HG03575 (cell line): ENCODE data around the gene TKTL1.

Experiments
- ATAC-seq: cut with Tn5 transposase; IDR thresholded peaks from one replicate; pipeline ENCODE4 v1.9.1; 2021; ENCODE audit not compliant: unreplicated experiment, insufficient number of reproducible peaks, low FRiP score; ENCODE audit errors: extremely low read depth

Gene TKTL1

DNA sequence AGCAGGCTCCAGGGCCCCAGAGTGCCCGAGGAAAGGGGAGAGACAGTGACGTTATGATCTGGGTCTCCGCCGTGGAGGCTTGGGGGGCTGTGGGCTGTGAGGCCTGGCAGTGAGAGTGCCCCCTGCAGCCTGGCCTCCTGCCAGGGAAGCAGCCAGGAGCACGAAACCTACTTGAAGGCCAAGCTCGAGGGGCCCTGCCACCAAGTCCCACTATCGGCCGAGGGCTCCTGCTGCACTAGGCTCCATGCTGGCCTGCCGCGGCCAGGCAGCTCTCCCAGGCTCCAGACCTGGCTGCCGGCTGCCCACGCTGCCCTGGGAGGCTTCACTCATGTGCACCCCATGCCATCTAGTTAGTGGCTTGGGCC lies 60.2 kb downstream of the TKTL1 start:
- no peak for ATAC-seq

DNA sequence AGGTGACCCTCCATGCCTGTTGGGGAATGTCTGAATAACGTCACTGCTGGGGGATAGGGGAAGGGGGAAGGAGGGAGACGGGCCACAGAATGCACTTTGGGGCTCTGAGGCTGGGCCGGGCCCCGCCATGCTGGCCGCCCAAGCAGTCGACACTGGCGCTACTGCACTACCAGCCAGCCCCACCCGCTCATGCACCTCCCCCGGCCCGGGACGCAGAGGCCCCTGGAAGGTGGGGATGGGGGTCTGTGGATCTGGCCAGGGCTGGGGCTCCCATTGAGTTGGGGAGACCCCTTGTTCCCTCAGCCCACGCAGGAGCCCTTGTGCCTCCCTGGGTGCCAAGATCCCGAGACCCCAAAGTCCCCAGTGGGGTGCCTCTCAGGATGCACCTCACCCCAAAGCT lies 61.0 kb downstream of the TKTL1 start:
- ATAC-seq: no peak

DNA sequence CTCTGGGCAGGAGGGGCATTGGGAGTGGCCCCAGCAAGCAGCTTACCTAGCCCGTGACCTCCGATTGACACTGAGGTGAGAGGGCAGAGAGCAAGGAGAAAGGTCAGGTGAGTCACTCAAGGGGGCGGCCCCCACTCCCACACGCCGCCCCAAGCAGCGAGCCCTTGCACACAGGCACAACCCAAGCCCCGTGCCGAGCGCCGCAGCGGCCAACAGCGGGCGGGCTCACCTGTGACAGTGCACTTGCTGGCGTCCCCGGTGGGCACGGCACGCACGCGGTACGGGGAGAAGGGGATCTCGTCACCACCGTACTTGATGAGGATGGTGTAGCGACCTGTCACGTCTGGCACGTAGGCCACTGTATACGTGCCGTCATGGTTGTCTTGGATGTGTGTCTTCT lies 61.6 kb downstream of the TKTL1 start:
- no peak for ATAC-seq

DNA sequence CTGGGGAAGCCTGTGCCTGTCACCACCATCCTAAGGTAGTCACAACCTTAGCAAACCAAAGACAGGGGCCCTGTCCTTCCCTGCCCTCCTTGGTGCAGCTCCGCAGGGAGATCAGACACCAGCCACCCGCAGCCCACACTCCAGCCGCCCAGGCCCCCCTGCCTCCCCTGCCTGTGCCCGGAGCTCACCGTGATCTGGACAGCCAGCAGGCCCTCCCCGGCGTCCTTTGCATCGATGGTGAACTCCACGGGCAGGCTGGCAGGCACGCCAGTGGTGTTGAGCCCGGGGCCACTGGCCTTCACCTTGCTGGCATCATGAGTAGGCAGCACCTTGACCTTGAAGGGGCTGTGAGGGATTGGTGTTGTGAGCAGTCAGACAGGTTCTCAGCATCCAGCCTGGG lies 62.4 kb downstream of the TKTL1 start:
- ATAC-seq: no peak

DNA sequence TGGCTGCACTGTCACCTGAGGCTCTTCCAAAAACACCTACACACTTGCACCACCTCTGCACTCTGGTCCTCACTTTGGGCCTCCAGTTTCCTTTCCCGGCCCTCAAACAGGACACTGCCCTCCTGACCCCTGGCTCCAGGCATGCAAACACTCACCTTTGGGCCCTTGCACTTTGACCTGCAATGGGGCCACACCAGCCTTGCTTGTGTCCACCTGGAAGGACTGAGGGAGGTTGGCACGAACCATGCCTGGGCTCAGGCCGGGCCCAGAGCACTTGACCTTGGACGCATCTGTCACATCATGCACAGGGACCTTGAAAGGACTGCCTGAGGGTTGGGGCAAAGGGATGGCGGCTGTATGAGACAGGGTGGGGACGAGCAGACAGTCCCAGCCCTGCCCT lies 63.2 kb downstream of the TKTL1 start:
- ATAC-seq: no peak

DNA sequence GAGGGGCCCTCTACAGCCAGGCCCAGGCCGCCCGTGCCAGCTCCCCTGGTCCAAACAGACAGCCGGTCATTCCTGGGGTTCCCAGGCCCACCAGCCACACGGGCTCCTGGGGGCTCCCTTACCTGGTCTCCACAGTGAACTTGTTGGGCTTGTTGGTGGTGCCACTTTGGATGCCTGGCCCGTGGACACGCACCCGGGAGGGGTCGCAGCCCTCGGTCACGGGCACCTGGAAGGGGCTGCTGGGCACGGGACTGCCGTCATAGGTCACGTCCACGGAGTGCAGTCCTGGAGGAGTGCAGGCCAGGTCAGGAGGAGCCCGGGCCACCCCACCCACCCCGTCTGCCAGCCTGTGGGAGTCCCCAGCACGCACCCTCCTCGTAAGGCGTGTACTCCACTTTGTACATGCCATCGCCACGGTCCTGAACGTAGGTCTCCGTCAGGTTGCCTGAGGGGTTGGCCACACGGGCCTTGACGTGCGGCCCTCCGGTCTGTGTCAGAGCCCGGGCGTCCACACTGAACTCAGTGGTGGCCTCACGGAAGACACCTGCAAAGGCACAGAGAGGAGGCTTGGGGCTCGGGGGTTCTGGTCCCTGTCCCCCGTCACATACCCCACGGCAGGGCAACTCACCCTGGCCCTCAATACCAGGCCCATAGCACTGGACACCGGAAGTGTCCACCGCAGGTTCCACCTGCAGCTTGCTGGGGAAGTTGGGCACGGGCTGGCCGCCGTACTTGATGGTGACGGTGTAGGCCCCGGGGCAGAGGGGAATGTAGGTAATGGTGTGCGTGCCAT lies 64.0 kb downstream of the TKTL1 start:
- ATAC-seq: no peak

DNA sequence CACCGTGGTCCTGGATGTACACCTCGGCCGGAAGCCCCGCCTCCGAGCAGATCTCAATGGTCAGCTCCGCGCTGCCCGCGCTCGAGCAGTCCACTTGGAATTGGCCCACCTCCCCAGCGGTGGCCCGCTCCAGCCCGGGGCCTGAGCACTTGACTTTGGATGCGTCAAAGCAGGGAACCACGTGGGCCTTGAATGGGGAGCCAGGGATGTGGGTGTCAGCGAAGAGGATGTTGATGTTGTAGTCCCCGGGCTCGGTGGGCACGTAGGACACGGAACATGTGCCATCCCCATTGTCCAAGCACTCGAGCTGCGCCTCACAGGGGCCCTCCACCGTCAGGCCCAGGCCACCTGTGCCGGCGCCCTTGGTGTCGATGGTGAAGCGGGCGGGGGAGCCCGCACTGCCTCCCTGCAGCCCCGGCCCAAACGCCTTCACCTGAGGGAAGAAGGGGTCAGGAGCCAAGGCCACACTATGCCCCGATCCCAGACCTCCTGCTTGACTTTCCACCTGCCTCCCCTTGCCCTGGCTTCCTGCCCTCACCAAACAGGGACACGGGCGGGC lies 64.6 kb downstream of the TKTL1 start:
- no peak for ATAC-seq

DNA sequence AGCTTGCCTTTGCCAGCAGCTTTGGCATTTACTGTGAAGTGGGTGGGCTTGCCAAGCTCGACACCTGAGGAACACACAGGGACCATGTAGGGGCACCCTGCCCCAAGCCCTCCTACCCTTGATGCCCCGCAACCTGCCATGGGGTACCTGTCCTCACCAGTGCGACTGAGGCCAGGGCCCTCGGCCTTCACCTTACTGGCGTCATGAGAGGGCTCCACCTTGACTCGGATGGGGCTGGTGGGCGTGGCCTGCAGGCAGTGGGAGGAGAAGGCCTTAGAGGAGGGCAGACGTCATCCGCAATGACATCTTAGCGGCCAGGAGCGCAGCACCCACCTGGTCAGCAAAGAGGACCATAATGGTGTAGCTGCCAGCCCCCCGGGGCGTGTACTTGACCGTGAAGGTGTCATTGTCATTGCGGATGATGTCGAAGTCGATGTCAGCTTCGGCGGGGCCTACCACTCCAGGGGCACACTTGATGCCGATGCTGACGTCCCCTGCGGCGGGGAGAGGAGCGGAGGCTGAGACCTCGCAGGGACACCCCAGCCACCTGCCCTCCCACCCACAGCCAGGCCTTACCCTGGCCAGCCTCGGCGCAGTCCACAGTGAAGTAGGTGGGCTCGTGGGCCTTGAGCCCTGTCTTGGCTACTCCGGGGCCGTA lies 66.6 kb downstream of the TKTL1 start:
- no peak for ATAC-seq

DNA sequence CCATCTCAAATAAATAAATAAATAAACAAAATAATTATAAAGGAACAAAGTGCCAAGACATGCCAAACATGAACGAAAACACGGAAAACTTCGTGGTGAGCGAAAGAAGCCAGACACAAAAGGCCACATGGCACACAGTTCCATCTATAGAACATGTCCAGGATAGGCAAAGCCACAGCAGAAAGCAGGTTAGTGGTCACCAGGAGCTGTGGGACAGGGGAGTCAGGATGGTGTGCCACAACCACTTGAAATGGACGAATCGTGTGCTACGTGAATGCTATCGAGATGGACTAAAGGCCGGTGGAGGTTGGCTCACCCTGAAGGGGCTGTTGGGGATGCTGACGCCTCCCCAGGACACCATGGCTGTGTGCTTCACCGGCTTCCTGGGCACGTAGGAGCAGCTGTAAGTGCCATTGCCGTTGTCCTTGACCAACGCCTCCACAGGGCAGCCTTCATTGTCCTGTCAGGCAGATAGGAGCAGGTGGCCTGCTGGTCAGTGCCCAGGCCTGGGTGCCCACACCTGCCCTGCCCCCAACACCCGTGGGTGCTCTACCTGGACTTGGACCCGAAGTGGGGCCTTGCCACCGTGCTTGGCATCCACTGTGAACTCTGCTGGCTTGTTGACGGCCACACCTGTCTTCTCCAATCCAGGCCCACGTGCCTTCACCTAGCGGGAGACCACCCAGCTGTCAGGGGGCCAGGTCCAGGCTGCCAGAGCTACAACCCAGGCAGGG lies 68.3 kb downstream of the TKTL1 start:
- no peak for ATAC-seq

DNA sequence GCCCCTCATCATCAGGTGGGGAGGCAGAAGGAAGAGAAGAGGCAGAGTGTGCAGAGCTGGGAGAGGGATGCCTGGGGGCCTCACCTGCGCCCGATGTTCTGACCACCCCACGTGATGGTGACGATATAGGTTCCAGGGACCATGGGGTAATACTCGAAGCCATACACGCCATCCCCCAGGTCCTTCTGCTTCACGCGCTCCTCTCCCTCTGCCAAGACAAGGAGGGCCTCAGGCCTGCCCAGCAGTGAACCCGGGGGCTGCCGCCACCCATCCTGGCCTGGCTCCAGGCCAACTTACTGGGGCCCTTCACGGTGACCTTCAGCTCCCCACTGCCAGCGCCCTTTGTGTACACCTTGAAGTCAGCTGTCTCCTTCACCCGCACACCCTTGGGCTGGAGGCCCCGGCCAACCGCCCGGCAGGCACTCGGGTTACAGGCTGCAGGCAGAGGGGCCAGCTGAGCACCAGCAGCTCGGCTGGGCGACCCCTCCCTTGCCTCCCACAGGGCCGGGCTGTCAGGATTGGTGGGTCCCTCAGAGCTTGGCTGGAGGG lies 69.5 kb downstream of the TKTL1 start:
- ATAC-seq: no peak

DNA sequence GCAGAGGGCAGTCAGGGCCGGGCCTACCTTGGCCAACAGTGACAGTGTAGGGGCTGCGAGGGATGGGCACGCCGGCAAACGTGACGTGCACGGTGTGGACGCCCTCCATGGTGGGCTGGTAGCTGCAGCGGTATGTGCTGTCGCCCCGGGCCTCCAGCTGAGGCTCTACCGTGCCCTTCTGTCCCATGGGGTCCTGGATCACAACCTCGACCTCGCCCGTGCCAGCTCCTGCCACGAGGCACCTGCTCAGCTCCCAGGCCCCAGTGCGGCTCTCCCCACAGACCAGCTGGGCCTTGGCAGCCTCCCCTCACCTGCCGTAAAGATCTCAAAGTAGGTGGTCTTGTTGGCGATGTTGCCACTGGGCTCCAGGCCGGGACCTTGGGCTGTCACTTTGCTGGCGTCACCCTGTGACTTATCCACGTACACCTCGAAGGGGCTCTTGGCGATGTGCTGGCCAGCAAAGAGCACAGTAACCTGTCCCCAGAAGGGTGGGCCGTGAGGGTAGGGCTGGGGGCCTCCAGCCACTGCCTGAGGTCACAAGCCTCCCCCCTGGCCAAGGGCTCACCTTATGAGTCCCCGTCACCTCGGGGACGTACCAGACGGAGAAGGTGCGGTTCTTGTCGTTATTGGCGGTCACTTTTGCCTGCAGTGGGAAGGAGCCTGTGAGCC lies 70.5 kb downstream of the TKTL1 start:
- ATAC-seq: no peak

DNA sequence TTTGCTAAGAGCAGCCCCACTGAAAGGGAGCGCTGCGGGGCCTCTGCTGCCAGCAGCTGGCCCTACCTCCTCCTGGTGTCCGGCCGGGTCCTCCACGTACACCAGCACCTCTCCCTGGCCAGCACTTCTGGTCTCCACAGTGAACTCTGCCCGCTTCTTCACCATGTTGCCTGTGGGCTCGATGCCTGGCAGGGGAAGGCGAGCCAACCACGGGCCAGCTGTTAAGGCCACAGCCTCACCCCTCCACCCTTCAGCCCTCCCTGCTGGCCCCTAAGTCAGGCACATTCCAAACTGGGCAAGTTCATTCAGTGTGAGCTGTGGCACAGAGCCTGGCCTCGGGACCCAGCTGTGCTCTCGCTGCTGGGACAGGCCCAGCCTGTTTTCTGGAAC lies 71.1 kb downstream of the TKTL1 start:
- ATAC-seq: no peak

DNA sequence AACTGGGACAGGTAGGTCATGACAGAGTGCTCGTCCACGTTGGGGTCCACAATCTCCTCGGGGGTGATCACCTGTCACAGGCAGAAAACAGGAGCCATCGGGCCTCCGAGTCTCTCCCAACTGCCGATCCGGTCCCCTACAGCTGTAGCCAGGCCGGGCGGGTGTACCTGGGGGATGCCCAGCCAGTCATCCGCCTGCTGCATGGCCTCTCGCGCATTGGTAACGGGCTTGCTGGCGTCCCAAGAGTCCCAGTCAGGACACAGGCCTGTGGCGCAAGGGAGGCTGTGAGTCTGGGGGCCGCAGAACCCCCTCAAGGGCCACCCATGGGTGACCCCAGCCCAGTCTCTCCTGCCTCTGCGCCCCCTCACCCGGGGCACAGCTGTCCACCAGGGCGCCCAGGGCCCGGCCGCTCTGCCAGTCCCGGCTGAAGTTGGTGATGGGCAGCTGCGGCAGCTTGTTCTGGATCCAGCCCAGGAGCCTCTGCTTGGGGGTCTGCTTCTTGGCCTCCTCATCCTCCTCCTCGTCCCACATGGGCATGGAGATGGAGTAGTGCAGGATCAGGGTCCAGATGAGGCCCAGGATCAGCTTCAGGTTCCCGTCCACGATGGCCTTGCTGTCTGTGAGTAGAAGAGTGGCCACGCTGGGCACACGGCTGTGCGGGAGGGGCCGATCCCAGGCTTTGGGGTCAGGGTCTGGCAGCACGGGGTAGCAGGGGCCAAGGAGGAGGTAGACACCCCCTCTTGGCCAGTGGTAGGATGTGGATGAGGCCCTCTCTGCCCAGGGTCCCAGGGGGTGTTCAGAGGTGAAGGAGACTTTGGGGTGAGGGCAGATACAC lies 72.1 kb downstream of the TKTL1 start:
- ATAC-seq: no peak

DNA sequence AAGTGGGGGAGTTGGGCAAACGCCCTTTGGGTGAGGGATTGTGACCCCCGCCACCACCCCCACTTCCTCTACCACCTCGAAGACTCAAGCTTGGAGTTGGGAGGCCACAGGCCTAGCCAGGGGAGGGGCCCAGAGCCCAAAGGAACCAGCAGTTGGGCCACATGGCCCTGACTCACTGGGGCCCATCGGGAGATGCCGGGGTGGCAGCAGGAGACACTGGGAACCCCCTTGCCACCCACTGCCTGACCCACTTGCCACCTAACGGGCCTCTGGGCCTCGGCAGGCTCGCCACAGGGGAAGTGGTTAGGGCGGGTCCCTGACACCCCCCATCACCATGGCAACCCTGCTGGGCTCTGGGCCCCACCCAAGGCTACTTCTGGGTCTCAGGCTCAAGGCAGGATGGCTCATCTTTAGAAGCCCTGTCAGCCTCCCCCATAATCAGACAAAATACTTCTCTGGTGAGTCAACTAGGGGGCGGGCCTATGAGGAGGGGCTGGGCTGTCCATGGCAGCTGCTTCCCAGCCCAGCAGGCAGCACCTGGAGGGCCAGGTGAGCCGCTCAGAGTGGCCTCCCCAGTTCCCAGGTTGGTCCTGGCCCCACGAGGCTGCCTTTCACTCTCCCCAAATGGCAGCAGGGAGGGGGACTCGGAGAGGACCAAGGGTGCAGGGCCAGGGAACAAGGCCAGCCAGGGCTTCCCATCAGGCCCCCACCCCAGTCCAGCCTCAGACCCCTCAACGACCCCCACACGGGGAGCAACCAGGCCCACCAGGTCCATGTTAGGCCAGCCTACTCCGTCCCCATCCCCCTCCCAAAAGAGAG lies 73.2 kb downstream of the TKTL1 start:
- ATAC-seq: no peak

DNA sequence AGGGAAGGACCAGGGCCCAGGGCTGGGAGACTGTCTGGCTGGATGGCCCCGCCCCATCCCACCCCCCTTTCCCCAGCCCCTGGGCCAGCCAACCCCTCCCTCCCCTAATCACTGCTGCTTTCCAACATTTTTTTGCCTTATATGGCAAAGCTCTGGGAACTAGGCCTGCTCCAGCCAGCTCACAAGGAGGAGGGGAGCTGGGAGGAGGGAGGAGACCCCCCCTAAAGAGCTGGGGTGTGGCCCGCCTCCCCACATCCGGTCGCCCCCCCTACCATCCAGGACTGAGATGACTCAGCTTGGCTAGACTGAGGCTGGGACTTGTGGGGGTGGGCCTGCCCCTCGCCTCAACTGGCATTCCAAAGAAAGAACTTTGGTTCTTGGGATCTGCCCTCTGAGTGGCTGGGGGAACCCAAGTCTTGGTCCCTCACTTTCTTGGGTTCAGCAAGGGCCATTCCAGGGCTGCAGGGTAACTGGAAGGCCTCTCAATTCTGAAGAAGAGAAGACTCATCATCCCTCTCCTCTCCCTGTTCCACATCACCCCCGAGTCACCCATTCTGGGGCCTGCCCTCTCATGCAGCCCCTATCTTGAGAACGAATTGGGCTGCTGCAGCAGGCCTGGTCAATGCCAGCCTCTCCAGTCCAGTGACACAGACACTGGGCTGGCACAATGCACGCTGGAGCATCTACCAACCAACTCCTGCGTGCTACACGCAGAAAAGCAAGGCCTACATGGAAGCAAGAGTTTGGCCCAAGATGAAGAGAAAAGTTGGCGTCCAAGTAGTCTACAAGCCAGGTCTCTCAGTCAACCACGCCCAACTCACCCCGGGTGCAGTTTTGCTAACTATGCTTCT lies 74.1 kb downstream of the TKTL1 start:
- ATAC-seq: no peak

DNA sequence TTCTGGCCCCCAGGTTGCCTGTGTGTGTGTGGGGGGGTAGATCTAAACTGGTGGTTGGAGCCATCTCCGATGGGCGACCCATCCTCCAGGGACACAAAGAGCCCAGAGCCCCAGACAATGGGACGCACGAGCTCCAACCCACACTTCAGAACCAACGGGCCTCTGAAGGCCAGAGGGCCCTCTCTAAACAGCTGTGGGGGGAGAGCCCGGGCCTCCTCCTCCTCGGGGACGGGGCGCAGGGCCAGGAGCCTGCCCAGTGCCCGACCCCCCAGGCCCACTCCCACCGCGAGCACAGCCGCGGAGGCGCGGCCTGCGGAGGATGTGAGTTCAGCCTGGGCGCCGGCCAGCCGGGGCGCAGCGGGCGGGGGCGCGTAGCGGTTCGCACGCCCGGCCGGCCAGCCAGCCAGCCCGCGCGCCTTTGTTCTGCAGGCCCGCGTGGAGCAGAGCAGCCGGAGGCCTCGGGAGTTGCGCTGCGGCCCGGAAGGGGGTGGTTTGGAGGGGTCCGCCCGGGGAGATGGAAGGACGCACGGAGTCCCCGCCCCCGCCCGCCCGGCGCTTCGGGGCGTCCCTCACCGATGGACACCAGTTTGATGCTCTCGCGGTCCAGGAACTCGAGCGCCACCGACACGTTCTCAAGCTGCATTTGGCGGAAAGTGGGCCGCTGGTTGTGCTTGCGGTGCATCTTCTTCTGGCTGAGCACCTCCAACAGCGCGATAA lies 74.9 kb downstream of the TKTL1 start:
- ATAC-seq: no peak
